Stimulated activated effector memory CD8-positive, alpha-beta T cell treated with anti-CD3 and anti-CD28 coated beads, Interleukin-12 subunit alpha, Interleukin-12 subunit beta, amount 100 ng/mL, for 72 hours (primary cell): Measurements from ENCODE around the gene ACRV1.
A peak's percentile ranks its signal among the peaks of the same experiment; 100 is the strongest.
"Not testable (repeated sequence)": the region's sequence is repeated elsewhere in the genome, so short reads cannot be mapped to it uniquely, and the experiment has no call there.

Source experiments
- ATAC-seq: fragments of 150-1000 bp; cut with Tn5 transposase; 2 replicates; pipeline ENCODE4 v1.10.0; 2021
- DNase-seq, 2 donors: peaks; one replicate each; pipeline ENCODE4 v3.0.0; 2021 to 2022; ENCODE audit warnings: low spot score in 2 of 2
- H3K27ac Mint-ChIP-seq: one replicate; pipeline ENCODE4 v1.8.0; 2022; ENCODE audit warnings: mild to moderate bottlenecking, mixed read lengths
- H3K36me3 Mint-ChIP-seq: one replicate; pipeline ENCODE4 v1.8.0; 2022; ENCODE audit warnings: mild to moderate bottlenecking, mixed read lengths
- H3K4me1 Mint-ChIP-seq: one replicate; pipeline ENCODE4 v1.8.0; 2022; ENCODE audit warnings: mixed read lengths
- H3K4me3 Mint-ChIP-seq: one replicate; pipeline ENCODE4 v1.8.0; 2022; ENCODE audit warnings: mild to moderate bottlenecking, mixed read lengths
- H3K9me3 Mint-ChIP-seq: one replicate; pipeline ENCODE4 v1.8.0; 2022; ENCODE audit warnings: mixed read lengths

ACRV1 gene, protein sequence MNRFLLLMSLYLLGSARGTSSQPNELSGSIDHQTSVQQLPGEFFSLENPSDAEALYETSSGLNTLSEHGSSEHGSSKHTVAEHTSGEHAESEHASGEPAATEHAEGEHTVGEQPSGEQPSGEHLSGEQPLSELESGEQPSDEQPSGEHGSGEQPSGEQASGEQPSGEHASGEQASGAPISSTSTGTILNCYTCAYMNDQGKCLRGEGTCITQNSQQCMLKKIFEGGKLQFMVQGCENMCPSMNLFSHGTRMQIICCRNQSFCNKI

DNA sequence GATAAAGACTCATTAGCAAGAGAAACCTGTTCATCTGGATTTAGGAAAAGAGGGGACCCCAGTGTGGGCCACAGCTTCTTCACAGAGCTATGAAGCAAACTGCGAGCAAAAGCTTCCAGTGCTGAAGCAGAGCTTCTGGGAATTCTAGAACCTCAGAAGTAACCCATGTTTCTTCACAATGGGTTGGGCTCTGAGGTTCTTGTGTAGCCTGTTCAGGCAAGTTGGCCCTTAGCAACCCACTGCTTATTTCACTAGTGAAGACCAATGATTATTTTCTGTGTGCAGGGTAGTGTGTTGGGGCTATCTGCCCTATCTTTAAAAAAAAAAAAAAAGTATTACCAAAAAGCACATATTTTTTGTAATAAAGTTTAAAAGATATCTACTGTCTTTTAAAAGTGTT is at the start of gene ACRV1:
ACRV1 (minus strand) TSS at position 101 of the 400 bp plus-strand sequence; CDS start at position 34, 67 bp downstream.
- Mint-ChIP-seq H3K4me3 (no peak within 1 kb of the TSS), H3K9me3 (no peaks in the 10 kb centered on the region), H3K4me1 (no peaks in the 10 kb centered on the region), H3K27ac (no peak within 1 kb of the TSS), H3K36me3 (peaks cover 11% of the 10 kb centered on the region)
- ATAC-seq (no peak), DNase-seq (no peak)

DNA sequence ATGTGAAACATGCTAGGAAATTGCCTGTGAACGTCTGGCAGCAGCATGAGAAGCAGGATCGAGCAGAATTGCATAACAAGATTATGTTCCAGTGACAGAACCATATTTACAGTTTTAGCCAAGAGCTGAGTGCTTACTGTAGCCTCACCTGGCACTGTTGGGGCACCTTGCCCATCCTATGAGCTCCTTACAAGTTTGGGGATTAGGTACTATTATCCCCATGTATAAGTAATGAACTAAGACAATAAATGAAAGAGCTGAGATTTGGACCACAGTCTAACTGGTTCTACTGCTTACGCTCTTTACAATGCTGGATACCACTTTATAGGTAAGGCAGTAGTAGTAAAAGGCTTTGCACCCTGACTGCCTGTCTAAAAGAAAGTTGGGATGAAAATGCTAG is 48.3 kb upstream of the ACRV1 start:
- no peak for ATAC-seq
- Mint-ChIP-seq H3K27ac (no peak overlapping the region), H3K4me3 (no peak overlapping the region), H3K36me3 (no peaks in the 10 kb centered on the region), H3K4me1 (no peaks in the 10 kb centered on the region), H3K9me3 (no peaks in the 10 kb centered on the region)
- no peak for DNase-seq

DNA sequence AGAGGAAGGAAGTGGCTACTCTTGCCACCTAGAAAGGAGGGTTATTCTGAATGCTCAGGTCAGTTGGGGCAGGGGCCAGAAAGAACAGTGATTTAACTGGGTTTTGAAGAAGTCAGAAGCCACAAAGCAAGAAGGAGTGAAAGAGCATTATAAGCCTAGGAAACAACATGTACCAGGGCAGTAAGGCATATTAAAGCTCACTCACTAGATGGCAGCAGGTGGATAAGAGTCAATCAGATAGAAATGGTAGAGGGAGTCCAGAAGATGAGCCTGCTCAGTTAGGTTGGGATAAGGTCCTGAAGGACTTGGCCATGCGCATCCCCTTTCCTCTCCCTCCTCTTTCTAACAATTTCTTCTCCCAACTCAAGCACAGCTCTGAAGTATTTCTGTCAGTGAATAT is 43.5 kb upstream of the ACRV1 start:
- ATAC-seq: no peak
- Mint-ChIP-seq H3K27ac (no peak overlapping the region), H3K4me1 (no peaks in the 10 kb centered on the region), H3K9me3 (no peaks in the 10 kb centered on the region), H3K4me3 (no peak overlapping the region), H3K36me3 (no peaks in the 10 kb centered on the region)
- DNase-seq: no peak

DNA sequence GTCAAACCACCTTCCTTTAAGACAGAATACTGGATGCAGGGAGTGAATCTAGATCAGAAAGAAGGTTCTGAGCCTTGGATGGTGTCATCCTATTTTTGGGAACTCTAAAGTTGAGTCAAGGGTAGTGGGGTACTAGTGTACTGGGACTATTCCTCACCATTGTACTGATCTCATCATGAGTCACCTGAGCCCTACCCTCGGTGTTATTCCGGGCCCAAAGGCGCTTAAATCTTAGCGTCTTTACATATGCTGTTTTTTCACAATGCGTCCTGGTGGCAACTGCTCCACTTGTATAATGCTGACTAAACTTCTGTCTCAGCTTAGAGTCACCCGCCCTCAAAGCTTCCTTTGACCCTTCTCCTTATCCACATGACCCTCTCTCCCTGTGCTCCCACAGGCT is 40.1 kb upstream of the ACRV1 start:
- Mint-ChIP-seq H3K4me3 (no peak overlapping the region), H3K9me3 (no peaks in the 10 kb centered on the region), H3K4me1 (no peaks in the 10 kb centered on the region), H3K27ac (no peak overlapping the region), H3K36me3 (no peaks in the 10 kb centered on the region)
- no peak for ATAC-seq
- DNase-seq: no peak

DNA sequence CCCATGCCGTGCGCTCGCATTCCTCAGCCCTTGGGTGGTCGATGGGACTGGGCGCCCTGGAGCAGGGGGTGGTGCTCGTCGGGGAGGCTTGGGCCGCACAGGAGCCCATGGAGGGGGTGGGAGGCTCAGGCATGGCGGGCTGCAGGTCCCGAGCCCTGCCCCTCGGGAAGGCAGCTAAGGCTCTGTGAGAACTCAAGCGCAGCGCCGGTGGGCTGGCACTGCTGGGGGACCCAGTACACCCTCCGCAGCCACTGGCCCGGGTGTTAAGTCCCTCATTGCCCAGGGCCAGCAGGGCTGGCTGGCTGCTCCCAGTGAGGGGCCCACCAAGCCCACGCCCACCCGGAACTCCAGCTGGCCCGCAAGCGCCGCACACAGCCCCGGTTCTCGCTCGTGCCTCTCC is 24.0 kb upstream of the ACRV1 start:
- not testable (repeated sequence) for DNase-seq, H3K27ac Mint-ChIP-seq, H3K36me3 Mint-ChIP-seq, H3K9me3 Mint-ChIP-seq, H3K4me3 Mint-ChIP-seq, ATAC-seq, H3K4me1 Mint-ChIP-seq

DNA sequence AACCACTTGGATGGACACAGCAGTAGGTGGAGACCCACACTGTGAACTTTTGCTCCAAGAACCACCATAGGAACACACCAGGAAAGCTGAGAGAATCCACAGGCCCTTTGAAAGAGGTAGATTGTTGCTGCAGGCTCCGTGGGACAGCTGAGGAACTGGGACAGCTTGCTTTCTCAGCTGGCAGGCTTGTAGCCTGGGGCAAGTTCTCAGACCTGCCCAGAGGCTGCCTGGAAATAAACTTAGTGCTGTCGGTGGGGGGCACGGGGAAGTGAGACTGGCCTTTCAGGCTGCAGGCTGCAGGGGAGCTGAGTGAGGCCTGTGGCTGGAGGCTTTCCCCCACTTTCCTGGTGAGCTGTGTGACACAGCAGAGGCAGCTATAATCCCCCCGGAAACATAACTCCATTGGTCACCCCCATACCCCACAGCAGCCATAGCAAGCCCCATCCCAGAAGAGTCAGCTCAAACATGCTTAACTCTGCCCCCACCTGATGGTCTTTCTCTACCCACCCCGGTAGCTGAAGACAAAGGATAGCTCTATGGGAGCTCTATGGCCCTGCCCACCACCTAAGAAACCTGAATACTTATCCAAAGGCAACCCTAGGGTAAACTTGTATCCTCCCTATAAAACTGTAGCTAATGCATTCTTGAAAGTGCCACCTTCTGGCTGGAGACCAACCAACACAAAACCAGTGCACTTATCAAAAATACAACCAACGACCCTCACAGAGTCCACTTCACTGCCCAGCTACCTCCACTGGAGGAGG is 21.4 kb upstream of the ACRV1 start:
- no peaks in the 10 kb centered on the region for H3K36me3 Mint-ChIP-seq
- no peak for DNase-seq
- ATAC-seq: peak; percentile 31
- no peaks in the 10 kb centered on the region for H3K4me1 Mint-ChIP-seq
- H3K4me3 Mint-ChIP-seq: no peak overlapping the region
- H3K27ac Mint-ChIP-seq: no peak overlapping the region
- no peaks in the 10 kb centered on the region for H3K9me3 Mint-ChIP-seq

DNA sequence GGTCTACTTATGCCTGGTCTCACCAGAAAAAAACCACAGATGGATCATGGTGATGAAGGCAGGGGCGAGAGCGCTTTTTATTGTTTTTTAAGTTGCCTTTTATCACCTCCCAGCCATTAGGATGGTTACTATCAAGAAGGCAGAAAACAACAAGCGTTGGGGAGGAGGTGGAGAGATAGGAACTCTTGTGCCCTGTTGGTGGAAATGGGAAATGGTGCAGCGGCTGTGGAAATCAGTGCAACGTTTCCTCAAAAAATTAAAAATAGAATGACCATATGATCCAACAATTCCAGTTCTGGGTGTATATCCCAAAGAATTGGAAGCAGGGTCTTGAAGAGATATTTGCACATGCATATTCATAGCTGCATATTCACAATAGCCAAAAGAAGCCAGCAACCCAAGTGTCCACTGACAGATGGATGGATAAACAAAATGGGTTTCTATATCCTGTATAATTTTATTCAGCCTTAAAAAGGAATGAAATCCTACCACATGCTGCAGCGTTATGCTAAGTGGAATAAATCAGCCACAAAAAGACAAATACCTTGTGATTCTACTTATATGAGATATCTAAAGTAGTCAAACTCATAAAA is 20.5 kb upstream of the ACRV1 start:
- Mint-ChIP-seq H3K4me3 (no peak overlapping the region), H3K27ac (no peak overlapping the region), H3K9me3 (no peaks in the 10 kb centered on the region), H3K36me3 (no peaks in the 10 kb centered on the region), H3K4me1 (no peaks in the 10 kb centered on the region)
- DNase-seq (no peak), ATAC-seq (no peak)

DNA sequence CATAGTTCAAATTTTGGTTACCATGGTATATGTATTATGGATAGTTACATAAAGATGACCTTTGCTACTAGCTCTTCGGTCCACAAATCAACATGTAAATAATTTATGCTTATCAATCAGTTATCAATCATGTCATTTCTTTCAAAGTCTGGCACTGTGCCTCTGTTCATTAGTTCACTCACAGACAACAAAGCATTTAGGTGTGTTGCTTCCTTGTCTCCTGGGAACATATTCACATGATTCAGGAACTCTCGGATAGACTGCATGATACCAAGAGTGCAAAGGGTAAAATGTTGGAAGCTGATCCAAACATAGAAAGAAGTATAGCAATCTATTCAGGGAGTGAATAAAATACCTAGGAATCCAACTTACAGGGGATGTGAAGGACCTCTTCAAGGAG is 14.3 kb upstream of the ACRV1 start:
- no peaks in the 10 kb centered on the region for H3K4me1 Mint-ChIP-seq
- H3K36me3 Mint-ChIP-seq: no peaks in the 10 kb centered on the region
- no peak for DNase-seq
- H3K4me3 Mint-ChIP-seq: no peak overlapping the region
- H3K27ac Mint-ChIP-seq: no peak overlapping the region
- no peak for ATAC-seq
- no peaks in the 10 kb centered on the region for H3K9me3 Mint-ChIP-seq

DNA sequence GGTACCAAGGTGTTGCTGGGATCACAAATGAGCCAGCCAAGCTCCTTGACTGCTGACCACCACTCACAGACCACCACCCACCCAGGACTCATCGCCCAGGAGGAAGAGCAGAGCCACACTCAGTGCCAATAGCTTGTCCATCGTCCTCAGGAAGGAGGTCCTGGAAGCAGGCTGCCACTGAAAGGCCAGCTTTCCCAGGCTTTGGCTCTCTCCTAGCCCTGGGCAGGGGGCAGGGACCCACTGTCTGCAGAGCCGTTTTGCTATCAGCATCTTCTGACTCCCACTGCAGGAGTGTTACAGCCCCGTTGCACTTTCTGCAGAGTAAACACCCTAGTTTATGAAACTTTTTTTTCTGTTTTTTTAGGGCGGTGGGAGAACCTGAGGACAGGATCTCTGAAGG is 12.2 kb upstream of the ACRV1 start:
- no peak for ATAC-seq
- Mint-ChIP-seq H3K9me3 (no peaks in the 10 kb centered on the region), H3K4me1 (no peaks in the 10 kb centered on the region), H3K4me3 (no peak overlapping the region), H3K27ac (no peak overlapping the region), H3K36me3 (no peaks in the 10 kb centered on the region)
- DNase-seq: no peak

DNA sequence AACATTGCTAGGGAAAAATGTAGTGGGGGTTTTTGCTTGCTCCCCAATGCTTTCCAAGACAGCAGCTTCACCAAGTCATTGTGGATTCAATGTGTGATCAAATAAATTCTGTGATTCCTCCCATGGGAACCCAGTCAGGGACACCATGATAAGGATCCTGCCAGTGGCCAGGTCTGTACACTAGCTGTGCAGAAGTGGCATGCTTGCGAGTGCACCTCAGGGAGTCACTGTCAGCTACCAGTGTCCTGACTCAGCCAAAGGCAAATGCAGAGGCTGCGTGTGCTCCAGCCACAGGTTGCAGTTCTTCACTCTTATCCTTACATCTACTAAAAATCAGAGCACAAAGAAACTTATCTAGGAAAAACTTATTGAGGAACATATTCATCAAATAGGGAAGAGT is 9.4 kb upstream of the ACRV1 start:
- no peaks in the 10 kb centered on the region for H3K36me3 Mint-ChIP-seq
- no peaks in the 10 kb centered on the region for H3K9me3 Mint-ChIP-seq
- ATAC-seq (no peak), DNase-seq (no peak)
- no peaks in the 10 kb centered on the region for H3K4me1 Mint-ChIP-seq
- no peak overlapping the region for H3K4me3 Mint-ChIP-seq
- no peak overlapping the region for H3K27ac Mint-ChIP-seq

DNA sequence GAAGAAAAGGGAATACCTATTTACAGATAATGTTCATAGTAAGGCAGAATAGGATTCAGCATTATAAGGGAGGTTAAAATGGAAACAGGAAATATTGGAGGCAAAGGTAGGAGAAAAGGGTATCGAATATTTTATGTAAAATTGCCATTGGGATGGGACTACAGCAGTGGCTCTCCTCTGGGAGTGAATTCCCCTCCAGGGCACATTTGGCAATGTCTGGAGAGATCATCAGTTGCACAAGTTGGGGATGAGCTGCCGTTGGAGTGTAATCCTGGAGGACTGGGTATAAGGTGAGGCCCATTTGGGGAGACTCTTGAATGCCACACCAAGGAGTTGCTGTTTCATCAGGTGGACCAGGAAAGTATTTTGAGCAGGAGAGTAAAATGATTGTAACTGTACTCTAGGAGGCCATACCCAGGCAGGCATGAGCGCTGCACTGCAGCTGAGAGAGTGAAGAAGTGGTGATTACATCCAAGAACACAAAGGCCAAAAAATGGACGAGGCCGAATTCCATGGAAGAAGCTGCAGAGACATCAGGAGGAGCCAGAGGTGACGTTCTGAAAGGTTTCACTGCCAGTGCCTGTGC is 8.7 kb upstream of the ACRV1 start:
- no peak for ATAC-seq
- Mint-ChIP-seq H3K36me3 (no peaks in the 10 kb centered on the region), H3K27ac (no peak overlapping the region), H3K4me3 (no peak overlapping the region), H3K4me1 (no peaks in the 10 kb centered on the region), H3K9me3 (no peaks in the 10 kb centered on the region)
- no peak for DNase-seq

DNA sequence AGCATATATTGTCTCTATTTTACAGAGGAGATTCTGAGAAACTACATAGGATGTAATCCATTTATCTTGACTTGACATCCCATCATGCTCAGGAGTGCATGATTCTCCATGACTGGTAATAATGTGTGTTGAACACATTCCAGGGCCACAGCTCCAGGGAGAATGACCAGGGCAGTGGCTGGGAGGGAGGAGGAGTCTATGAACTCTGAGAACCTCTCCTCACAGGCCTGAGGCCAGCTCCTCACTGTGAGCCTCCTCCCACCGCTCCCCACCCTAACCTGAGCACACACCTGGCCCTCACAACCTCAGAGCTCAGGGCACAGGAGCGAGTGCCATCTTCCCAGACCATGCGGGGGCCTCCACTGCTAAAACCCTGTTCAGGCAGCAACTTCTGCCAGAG is 8.0 kb upstream of the ACRV1 start:
- no peak overlapping the region for H3K27ac Mint-ChIP-seq
- H3K4me1 Mint-ChIP-seq: no peaks in the 10 kb centered on the region
- H3K36me3 Mint-ChIP-seq: no peaks in the 10 kb centered on the region
- DNase-seq (no peak), ATAC-seq (no peak)
- no peak overlapping the region for H3K4me3 Mint-ChIP-seq
- H3K9me3 Mint-ChIP-seq: no peaks in the 10 kb centered on the region

DNA sequence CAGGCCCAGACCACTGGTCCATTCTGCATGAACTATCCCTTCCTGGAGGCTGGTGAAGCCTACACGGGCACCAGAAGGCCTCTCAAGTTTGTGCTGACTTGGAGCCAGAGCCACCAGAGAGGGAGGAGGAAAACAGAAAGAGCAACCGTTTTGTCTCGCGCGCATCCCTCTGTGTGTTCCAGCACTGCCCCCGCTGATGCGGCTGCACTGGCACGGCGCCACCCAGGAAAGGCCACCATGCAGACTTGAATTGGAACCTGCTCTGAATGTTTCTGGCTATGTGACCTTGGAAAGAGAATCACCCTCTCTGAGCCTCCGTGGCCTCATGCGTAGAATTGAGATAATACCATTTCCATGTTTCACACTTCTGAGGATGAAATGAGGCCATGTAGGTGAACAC is 7.4 kb upstream of the ACRV1 start:
- no peak for ATAC-seq
- no peaks in the 10 kb centered on the region for H3K36me3 Mint-ChIP-seq
- H3K4me3 Mint-ChIP-seq: no peak overlapping the region
- H3K4me1 Mint-ChIP-seq: no peaks in the 10 kb centered on the region
- H3K27ac Mint-ChIP-seq: no peak overlapping the region
- H3K9me3 Mint-ChIP-seq: no peaks in the 10 kb centered on the region
- no peak for DNase-seq

DNA sequence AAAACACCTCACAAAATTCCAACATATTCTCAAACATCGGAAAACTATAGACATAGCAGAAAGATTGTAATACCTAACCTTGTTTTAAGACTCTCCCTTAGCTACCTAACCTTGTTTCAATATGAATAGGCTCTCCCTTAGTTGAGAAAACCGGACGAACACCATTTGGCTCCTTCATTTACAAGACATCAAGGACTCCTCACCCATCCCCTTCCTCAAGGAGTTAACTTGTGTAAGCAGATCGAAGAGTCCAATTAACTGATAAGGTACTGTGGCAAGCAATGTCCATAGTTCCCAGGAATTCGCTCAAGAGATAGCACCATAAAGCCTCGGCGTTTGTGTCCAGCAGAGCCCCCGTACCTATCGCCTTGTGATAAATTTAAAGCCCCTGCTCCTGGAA is 4.6 kb upstream of the ACRV1 start:
- Mint-ChIP-seq H3K4me3 (no peak overlapping the region), H3K27ac (no peak overlapping the region), H3K36me3 (no peaks in the 10 kb centered on the region), H3K4me1 (no peaks in the 10 kb centered on the region), H3K9me3 (no peaks in the 10 kb centered on the region)
- ATAC-seq (no peak), DNase-seq (no peak)

DNA sequence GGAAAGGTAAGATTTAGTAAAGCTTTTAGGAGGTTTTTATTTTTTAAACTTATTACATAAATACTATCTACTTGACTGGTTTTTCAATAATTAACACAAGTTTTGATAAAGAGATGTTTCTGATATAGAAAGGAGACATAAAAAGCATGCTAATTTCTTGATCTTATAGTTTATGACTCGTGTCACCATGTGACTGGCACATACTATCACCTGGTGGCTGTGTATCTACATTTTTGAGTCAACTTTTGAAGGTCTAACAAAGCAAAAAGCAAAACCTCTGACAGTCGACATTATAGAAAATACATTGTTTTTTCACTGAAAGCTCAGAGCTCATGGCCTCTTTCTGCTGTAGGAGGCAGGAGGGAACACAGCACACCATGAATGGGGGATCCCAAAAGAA is 810 bp downstream of the ACRV1 start:
- H3K4me3 Mint-ChIP-seq: no peak overlapping the region
- H3K4me1 Mint-ChIP-seq: no peaks in the 10 kb centered on the region
- no peaks in the 10 kb centered on the region for H3K9me3 Mint-ChIP-seq
- no peak for DNase-seq
- H3K36me3 Mint-ChIP-seq: peaks cover 11% of the 10 kb centered on the region
- ATAC-seq: no peak
- H3K27ac Mint-ChIP-seq: no peak overlapping the region

DNA sequence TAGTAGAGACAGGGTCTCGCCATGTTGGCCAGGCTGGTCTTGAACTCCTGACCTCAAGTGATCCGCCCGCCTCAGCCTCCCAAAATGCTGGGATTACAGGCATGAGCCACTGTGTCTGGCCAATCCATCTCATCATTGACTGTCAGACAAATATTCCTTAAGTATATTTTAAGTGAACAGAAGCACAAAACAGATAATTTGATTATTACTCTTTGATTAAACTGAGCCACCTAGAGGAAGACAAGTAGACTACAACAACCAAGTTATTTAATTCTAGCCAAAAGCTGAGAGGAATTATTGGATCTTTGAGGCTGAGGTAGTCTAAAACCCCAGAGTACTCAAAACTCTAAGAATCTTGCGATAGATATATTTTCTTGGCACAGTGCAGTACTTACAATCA is 1.2 kb downstream of the ACRV1 start:
- no peak overlapping the region for H3K4me3 Mint-ChIP-seq
- H3K27ac Mint-ChIP-seq: no peak overlapping the region
- DNase-seq (no peak), ATAC-seq (no peak)
- H3K9me3 Mint-ChIP-seq: no peaks in the 10 kb centered on the region
- no peaks in the 10 kb centered on the region for H3K4me1 Mint-ChIP-seq
- H3K36me3 Mint-ChIP-seq: peaks cover 11% of the 10 kb centered on the region
